ENCODE measurements around the gene CTNNA2.

- no peak for TF ChIP-seq CTCF (IDR thresholded peaks at IDR 0.05)
- TF ChIP-seq POLR2AphosphoS5 (IDR thresholded peaks at IDR 0.05; ENCODE audit: low read depth, low read length), result no peak
- no peak for TF ChIP-seq REST (IDR thresholded peaks at IDR 0.05; ENCODE audit: insufficient read depth in 1 of 2, low read depth in 2 of 2, low read length in 1 of 2)
Observed at GRCh38 chr2:80111185-80111584, 598.3 kb downstream of the CTNNA2 start.

All from Panc1 (cell line).